ENCODE results near the gene NSRP1. TPM values are rescaled to one million over a fixed set of nuclear protein-coding genes. Genes with fewer than 3 reads are reported as not detected.

Gene NSRP1
- total and polyA plus RNA-seq, 2 of the 4 experiments (the other 2 are of a cell fraction) = 3.4 to 14.2 TPM

DNA sequence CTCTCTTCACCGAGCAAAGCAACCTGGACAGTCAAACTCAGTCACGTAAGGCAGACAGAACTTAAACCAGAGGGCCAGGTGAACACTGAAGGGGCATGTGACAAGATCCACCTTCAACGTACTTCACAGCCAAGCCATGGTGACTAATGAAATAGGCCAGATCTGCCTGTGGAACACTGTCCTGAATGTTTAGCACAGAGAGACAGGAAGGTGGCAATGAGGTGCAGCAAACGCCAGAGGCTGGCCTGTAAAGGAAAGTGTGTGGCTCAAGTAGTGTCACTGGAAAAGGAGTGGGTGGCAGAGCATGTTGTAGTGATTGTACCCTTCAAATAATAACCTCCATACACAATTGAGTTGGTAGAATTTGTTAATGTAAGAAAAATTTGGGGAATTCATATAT, 80.8 kb downstream of the NSRP1 start:
- Histone ChIP-seq H3K9me3 (ENCODE audit: control insufficient read depth, insufficient read depth, low read length) (no peaks in the 10 kb centered on the region), H3K14ac (replicated peaks; ENCODE audit: low read depth, low read length) (no peak overlapping the region), H3K27me3 (ENCODE audit: control insufficient read depth, insufficient read depth, low read length) (peaks cover 2% of the 10 kb centered on the region; the same call in 1 of the 2 replicates), H3K9ac (ENCODE audit: low read depth, low read length) (no peak overlapping the region), H2BK20ac (ENCODE audit: low read depth, low read length) (no peak overlapping the region), H2AK9ac (replicated peaks; ENCODE audit: low read depth, low read length, poor library complexity) (no peak overlapping the region), H2BK5ac (ENCODE audit: low read depth, low read length, poor library complexity, severe bottlenecking) (no peak overlapping the region), H3K4me2 (ENCODE audit: low read depth, low read length) (no peak overlapping the region), H3K79me1 (ENCODE audit: low read depth in 1 of 2, low read length in 2 of 2) (no peaks in the 10 kb centered on the region), H4K20me1 (ENCODE audit: insufficient read depth, low read length) (no peaks in the 10 kb centered on the region), H3K27ac (ENCODE audit: insufficient read depth, low read length) (no peak overlapping the region), H2AK5ac (ENCODE audit: low read depth, low read length) (no peak overlapping the region), H3K4me3 (ENCODE audit: insufficient read depth, low read depth, low read length) (no peak overlapping the region), H2AFZ (replicated peaks; ENCODE audit: low read length, poor library complexity) (no peak overlapping the region), H3K4me1 (ENCODE audit: control insufficient read depth, insufficient read depth, low read length) (no peaks in the 10 kb centered on the region), H3K9me1 (ENCODE audit: insufficient read depth, low read length) (no peaks in the 10 kb centered on the region; the same call in 1 of the 2 replicates), H3K4ac (ENCODE audit: low read depth, low read length) (no peak overlapping the region), H4K8ac (ENCODE audit: low read depth in 2 of 2, low read length in 2 of 2) (no peak overlapping the region), H2BK120ac (ENCODE audit: low read depth, low read length) (no peak overlapping the region), H2BK15ac (ENCODE audit: low read depth, low read length) (no peak overlapping the region), H4K5ac (ENCODE audit: low read depth, low read length) (no peak overlapping the region), H3K18ac (ENCODE audit: low read depth, low read length) (no peak overlapping the region), H3K36me3 (ENCODE audit: control insufficient read depth, insufficient read depth, low read length) (no peaks in the 10 kb centered on the region), H3K56ac (ENCODE audit: extremely low read depth, insufficient read depth, low read length) (no peak overlapping the region), H4K91ac (ENCODE audit: insufficient read depth, low read depth, low read length) (no peak overlapping the region), H3K23ac (ENCODE audit: low read depth, low read length) (no peak overlapping the region)
- WGBS, 2 experiments (ENCODE audit: extremely low coverage in 2 of 2, insufficient read length in 1 of 2) = 100% methylated on average over 1 of the region's 4 CpGs; no CpG with 5 or more reads in 1 of the 2 experiments
- in situ Hi-C loops (cut with MboI; ENCODE audit: low sequenced_read_pairs) (no loop called here), intact Hi-C loops (cut with micrococcal nuclease) (no loop called here), dilution Hi-C loops (cut with HindIII; ENCODE audit: low sequenced_read_pairs, unreplicated experiment) (no loop called here)
- TF ChIP-seq CEBPB (IDR thresholded peaks at IDR 0.05; ENCODE audit: low read depth, low read length) (no peak), RCOR1 (IDR thresholded peaks at IDR 0.05; ENCODE audit: insufficient replicate concordance, low read length) (no peak)
- ChIA-PET POLR2A (ENCODE audit: unreplicated experiment) (no interaction called here), CTCF (no interaction called here)
- BruUV-seq (replicated peaks) = no TSS peak
- ATAC-seq (ENCODE audit: low read depth) = no peak
- no peak for DNase-seq

All from IMR-90 (cell line).